Measurements from ENCODE around the gene POLR2A. TPM values are rescaled to one million over a fixed set of nuclear protein-coding genes. Genes with fewer than 3 reads are reported as not detected.

POLR2A gene
- total and polyA plus RNA-seq, 2 donors (not counting 3 experiments of a cell fraction or from before 2014, with no cell fraction given): 45.9 to 145 TPM

DNA sequence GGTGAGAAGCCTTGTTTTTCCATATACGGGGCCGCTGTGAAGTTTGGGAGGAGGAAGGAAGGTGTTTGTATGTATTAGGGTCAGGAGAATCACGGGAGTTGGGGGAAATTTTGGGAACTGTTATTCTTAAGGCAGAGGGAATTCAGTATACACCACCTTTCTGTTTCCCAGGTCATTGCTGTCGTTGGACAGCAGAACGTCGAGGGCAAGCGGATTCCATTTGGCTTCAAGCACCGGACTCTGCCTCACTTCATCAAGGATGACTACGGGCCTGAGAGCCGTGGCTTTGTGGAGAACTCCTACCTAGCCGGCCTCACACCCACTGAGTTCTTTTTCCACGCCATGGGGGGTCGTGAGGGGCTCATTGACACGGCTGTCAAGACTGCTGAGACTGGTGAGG, 17.6 kb downstream of the POLR2A start:
- Histone ChIP-seq H3K27ac (ENCODE audit: insufficient read depth, low read depth, low read length) (no peak overlapping the region), H3K79me2 (ENCODE audit: control insufficient read depth, insufficient read depth, low read length) (peaks cover 5% of the 10 kb centered on the region), H3K4me3 (replicated peaks in 1 of 3; ENCODE audit: insufficient read depth in 1 of 3, low read depth in 1 of 3, low read length in 3 of 3) (no peak overlapping the region), H3K9ac (replicated peaks; ENCODE audit: extremely low read depth, insufficient read depth, low read length) (no peak overlapping the region), H3K9me3 (replicated peaks; ENCODE audit: control insufficient read depth, insufficient read depth, low read length) (no peaks in the 10 kb centered on the region), H3K36me3 (ENCODE audit: control insufficient read depth in 2 of 2, extremely low read depth in 1 of 2, insufficient read depth in 2 of 2, low read length in 2 of 2) (peaks cover 44 to 62% of the 10 kb centered on the region in 2 experiments), H4K20me1 (replicated peaks; ENCODE audit: control insufficient read depth, extremely low read depth, insufficient read depth, low read length) (no peaks in the 10 kb centered on the region), H3K4me2 (ENCODE audit: insufficient read depth, low read length) (no peak overlapping the region), H2AFZ (ENCODE audit: low read depth, low read length) (no peak overlapping the region), H3K9me1 (replicated peaks; ENCODE audit: control insufficient read depth, extremely low read depth, insufficient read depth, low read length) (no peaks in the 10 kb centered on the region), H3K4me1 (ENCODE audit: control insufficient read depth, extremely low read depth, insufficient read depth, low read length) (peaks cover 12% of the 10 kb centered on the region), H3K27me3 (ENCODE audit: control insufficient read depth in 2 of 2, insufficient read depth in 2 of 2, low read length in 2 of 2) (no peaks in the 10 kb centered on the region)
- no peak for DNase-seq (ENCODE audit: low read depth, low spot score)
- intact Hi-C loops (cut with micrococcal nuclease): no loop called here
- ChIA-PET CTCF (interaction anchor here (1.3 to 2.6 kb wide), 3 partner anchors 16 to 146 kb away, joined by 5 to 12 read pairs (median 9); no protein-coding TSS in a partner anchor), POLR2A (no interaction called here)
- no TSS peak for BruUV-seq (replicated peaks)
- TF ChIP-seq POLR2A (IDR thresholded peaks at IDR 0.05; ENCODE audit: low read depth, low read length): no peak
- TF ChIP-seq FOS (IDR thresholded peaks at IDR 0.05; ENCODE audit: borderline replicate concordance, insufficient read depth, low read length): no peak
- TF ChIP-seq EZH2 (IDR thresholded peaks at IDR 0.05; ENCODE audit: borderline replicate concordance, low read depth, low read length, severe bottlenecking): no peak
- no peak for TF ChIP-seq JUN (IDR thresholded peaks at IDR 0.05; ENCODE audit: borderline replicate concordance, insufficient read depth, insufficient read length, low read depth)
- TF ChIP-seq MYC (IDR thresholded peaks at IDR 0.05; ENCODE audit: low read depth, low read length): no peak
- TF ChIP-seq, protein P1, sequence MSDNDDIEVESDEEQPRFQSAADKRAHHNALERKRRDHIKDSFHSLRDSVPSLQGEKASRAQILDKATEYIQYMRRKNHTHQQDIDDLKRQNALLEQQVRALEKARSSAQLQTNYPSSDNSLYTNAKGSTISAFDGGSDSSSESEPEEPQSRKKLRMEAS (IDR thresholded peaks at IDR 0.05; ENCODE audit: insufficient read depth, insufficient read length): no peak
- TF ChIP-seq POLR2AphosphoS5 (IDR thresholded peaks at IDR 0.05; ENCODE audit: insufficient read depth, low read depth, low read length): no peak
- TF ChIP-seq GATA2 (IDR thresholded peaks at IDR 0.05; ENCODE audit: insufficient read depth, insufficient read length, low read depth, low read length): no peak
- FAIRE-seq: no peak
- dilution Hi-C loops (cut with MboI; ENCODE audit: extremely low pct_ligation_motif_present, low sequenced_read_pairs): no loop called here

Measured in endothelial cell of umbilical vein (primary cell).